GM06990 (cell line): ENCODE data around the gene CLEC2L.

Experiments used
- DNase-seq: peaks from one replicate; pipeline ENCODE4 v3.0.0-alpha.2; 2011; ENCODE audit not compliant: insufficient read length; ENCODE audit errors: extremely low read depth
- H3K27me3 ChIP-seq: replicated peaks from 2 replicates; pipeline ENCODE4 v1.6.0; 2011; ENCODE audit warnings: low read length; ENCODE audit not compliant: control insufficient read depth, insufficient read depth
- H3K36me3 ChIP-seq: 2 replicates; pipeline ENCODE4 v1.5.1; 2011; ENCODE audit warnings: low read length; ENCODE audit not compliant: control insufficient read depth, insufficient read depth
- H3K4me3 ChIP-seq: replicated peaks from 2 replicates; pipeline ENCODE4 v1.5.1; 2011; ENCODE audit warnings: low read depth, mild to moderate bottlenecking, control low read depth, low read length
- TF ChIP-seq, protein P1 (sequence below): IDR thresholded peaks from 2 replicates; pipeline ENCODE4 v1.5.1; 2011; ENCODE audit warnings: low read length, control low read depth, mild to moderate bottlenecking, inconsistent platforms; ENCODE audit not compliant: insufficient read depth, poor library complexity, severe bottlenecking

Gene CLEC2L

DNA sequence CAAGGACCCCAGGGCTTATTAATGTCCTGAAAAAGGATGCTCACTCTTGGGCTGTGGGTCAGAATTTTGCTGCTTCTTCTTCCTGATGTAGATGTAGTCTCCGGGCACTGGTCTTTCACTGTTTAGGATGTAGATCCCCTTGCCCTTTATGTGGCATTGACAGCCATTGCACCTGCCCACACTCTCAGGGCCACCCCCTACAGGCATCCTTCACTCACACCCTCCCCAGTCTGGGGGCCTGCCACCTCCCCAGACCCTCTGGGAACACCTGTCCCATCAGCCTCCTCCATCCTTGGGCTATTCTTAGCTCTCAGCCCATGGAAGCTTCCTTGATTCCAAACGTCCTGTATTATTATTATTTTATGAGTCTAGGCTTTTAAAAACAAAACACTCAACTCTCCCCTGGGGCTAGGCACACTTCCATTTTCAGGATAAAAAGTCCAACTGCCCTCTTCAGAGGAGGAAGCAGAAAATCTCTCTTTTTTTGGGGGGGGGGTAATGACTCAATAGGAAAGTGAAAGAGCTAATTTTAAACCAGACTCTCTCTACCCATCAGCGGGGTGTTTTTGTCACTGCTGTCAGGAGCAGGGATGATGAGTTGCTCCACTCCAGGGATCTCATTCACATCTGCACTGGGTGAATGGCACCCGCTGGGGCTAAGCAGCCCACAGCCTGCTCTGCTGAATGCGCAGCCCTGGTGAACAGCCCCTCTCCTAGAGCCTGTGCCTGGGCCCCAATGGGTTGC lies 28.5 kb upstream of the CLEC2L start:
- TF ChIP-seq, protein P1, sequence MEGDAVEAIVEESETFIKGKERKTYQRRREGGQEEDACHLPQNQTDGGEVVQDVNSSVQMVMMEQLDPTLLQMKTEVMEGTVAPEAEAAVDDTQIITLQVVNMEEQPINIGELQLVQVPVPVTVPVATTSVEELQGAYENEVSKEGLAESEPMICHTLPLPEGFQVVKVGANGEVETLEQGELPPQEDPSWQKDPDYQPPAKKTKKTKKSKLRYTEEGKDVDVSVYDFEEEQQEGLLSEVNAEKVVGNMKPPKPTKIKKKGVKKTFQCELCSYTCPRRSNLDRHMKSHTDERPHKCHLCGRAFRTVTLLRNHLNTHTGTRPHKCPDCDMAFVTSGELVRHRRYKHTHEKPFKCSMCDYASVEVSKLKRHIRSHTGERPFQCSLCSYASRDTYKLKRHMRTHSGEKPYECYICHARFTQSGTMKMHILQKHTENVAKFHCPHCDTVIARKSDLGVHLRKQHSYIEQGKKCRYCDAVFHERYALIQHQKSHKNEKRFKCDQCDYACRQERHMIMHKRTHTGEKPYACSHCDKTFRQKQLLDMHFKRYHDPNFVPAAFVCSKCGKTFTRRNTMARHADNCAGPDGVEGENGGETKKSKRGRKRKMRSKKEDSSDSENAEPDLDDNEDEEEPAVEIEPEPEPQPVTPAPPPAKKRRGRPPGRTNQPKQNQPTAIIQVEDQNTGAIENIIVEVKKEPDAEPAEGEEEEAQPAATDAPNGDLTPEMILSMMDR, result no peak
- Histone ChIP-seq H3K27me3 (no peaks in the 10 kb centered on the region), H3K36me3 (no peaks in the 10 kb centered on the region), H3K4me3 (no peak overlapping the region)
- peak; percentile 55 for DNase-seq

DNA sequence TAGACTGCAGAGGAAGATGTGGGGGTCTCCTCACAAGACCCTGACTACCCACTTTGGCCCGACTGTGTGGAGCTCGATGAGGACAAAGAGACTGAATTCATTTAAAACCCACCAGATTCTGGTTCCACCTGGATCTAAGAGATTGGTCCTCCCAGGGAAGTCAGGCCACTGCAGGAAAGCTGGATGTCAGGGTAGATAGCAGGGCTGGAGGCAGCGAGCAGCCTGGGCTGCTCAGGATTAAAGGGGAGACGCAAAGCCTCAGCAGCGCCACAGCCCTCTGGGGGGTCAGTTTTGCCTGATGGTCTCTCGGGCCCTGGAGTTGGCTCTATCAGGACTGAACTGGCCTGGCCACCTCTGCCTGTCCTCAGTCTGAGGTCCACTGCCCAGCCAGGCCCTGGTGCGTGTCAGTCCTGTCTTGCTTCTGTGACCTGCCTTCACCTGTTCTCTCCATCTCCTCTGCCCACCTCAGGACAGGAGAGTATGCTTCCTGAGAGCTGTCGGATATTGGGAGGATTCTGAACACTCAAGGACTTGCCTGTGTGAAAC lies 27.8 kb upstream of the CLEC2L start:
- DNase-seq, result peak; percentile 25
- TF ChIP-seq, protein P1, result no peak
- H3K36me3 ChIP-seq, result no peaks in the 10 kb centered on the region
- no peak overlapping the region for H3K4me3 ChIP-seq
- no peaks in the 10 kb centered on the region for H3K27me3 ChIP-seq

DNA sequence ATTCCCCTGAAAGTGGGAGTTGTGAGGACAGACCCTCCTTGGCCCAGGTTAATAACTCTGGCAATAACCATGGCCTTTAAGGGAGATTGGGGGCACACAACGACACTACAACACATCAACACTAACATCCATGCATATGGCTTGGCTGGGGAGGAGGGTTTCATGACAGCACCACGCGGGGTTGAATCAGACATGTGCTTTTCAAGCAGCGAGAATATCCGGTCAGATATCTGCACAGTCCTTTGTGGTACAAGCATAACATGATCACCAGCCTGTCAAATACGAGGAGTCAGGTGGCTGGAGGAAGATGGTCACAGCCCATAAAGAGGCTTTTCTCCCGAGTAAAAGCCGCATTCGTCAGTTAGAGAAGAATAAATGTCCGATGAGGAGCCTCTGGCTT lies 27.0 kb upstream of the CLEC2L start:
- no peak for DNase-seq
- H3K36me3 ChIP-seq, result no peaks in the 10 kb centered on the region
- H3K4me3 ChIP-seq, result no peak overlapping the region
- TF ChIP-seq, protein P1, result no peak
- H3K27me3 ChIP-seq, result no peaks in the 10 kb centered on the region

DNA sequence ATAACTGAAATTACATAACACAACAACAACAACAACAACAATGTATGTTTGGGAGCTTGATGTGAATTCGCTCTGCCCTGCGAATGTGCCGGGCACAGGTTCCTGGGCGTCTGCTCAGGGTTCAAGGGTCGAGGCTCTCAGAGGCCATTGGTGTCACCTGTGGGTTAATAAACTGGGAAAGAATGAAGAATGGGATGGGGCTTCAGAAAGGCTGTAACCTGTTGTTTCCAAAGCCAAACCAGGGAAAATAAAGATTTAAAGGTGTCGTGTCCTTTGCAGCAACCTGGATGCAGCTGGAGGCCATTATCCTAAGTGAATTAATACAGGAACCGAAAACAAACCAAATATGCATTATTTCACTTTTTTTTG lies 22.7 kb upstream of the CLEC2L start:
- Histone ChIP-seq H3K27me3 (no peaks in the 10 kb centered on the region), H3K4me3 (no peak overlapping the region), H3K36me3 (no peaks in the 10 kb centered on the region)
- TF ChIP-seq, protein P1, result no peak
- no peak for DNase-seq

DNA sequence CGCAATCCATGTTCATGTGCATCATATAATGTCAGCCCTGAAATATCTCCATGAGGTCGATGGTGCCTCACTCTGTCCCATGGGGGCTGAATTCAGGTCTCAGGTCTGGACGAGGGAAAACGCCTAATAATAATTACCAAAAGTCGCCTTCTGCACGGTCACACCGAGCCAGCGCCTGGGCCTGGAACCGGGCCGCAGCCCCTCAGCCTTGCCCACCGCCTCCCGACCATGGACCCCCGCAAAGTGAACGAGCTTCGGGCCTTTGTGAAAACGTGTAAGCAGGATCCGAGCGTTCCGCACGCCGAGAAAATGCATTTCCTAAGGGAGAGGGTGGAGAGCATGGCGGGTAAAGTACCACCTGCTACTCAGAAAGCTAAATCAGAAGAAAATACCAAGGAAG lies 21.3 kb upstream of the CLEC2L start:
- TF ChIP-seq, protein P1, result no peak
- H3K36me3 ChIP-seq, result no peaks in the 10 kb centered on the region
- H3K27me3 ChIP-seq, result no peaks in the 10 kb centered on the region
- no peak for DNase-seq
- H3K4me3 ChIP-seq, result no peak overlapping the region
